ENCODE data around the gene PCGF3.
"Not testable (repeated sequence)": the region's sequence is repeated elsewhere in the genome, so short reads cannot be mapped to it uniquely, and the experiment has no call there.

Gene PCGF3

GRCh38 chr4:706083-706633 lies 526 bp downstream of the PCGF3 start:
- not testable (repeated sequence) for DNase-seq

- no peak for DNase-seq
These were observed 1.4 kb downstream of the PCGF3 start for GRCh38 chr4:706834-707598.

GRCh38 chr4:707929-708630 lies 2.4 kb downstream of the PCGF3 start:
- DNase-seq, result no peak

- DNase-seq, result no peak
These were observed 3.0 kb downstream of the PCGF3 start for GRCh38 chr4:708631-708933.

- DNase-seq, result no peak
These were observed 3.7 kb downstream of the PCGF3 start for GRCh38 chr4:709348-709747.

- no peak for DNase-seq
These were observed 4.5 kb downstream of the PCGF3 start for GRCh38 chr4:710116-710515.

GRCh38 chr4:710916-711315 lies 5.3 kb downstream of the PCGF3 start:
- no peak for DNase-seq

GRCh38 chr4:712093-712492 lies 6.5 kb downstream of the PCGF3 start:
- no peak for DNase-seq

- no peak for DNase-seq
These were observed 7.4 kb downstream of the PCGF3 start for GRCh38 chr4:712916-713632.

GRCh38 chr4:714087-714486 lies 8.5 kb downstream of the PCGF3 start:
- no peak for DNase-seq

- no peak for DNase-seq
These were observed 12.1 kb downstream of the PCGF3 start for GRCh38 chr4:717601-718320.

GRCh38 chr4:718460-718859 lies 12.8 kb downstream of the PCGF3 start:
- DNase-seq, result no peak

GRCh38 chr4:720111-720860 lies 14.7 kb downstream of the PCGF3 start:
- no peak for DNase-seq

GRCh38 chr4:721261-722168 lies 15.9 kb downstream of the PCGF3 start:
- no peak for DNase-seq

- DNase-seq, result no peak
These were observed 16.6 kb downstream of the PCGF3 start for GRCh38 chr4:722169-722725.

- no peak for DNase-seq
These were observed 17.3 kb downstream of the PCGF3 start for GRCh38 chr4:722851-723360.

- no peak for DNase-seq
These were observed 18.3 kb downstream of the PCGF3 start for GRCh38 chr4:723751-724530.

GRCh38 chr4:725391-726234 lies 20.0 kb downstream of the PCGF3 start:
- DNase-seq, result no peak
